COLO668 (cell line): ENCODE results near the gene SMARCAL1.
A peak's percentile ranks its signal among the peaks of the same experiment; 100 is the strongest.

Experiments
- DNase-seq: peaks from one replicate; lab custom pipeline; 2025; ENCODE audit not compliant: unreplicated experiment; lab: John Stamatoyannopoulos, UW

Gene SMARCAL1

DNA sequence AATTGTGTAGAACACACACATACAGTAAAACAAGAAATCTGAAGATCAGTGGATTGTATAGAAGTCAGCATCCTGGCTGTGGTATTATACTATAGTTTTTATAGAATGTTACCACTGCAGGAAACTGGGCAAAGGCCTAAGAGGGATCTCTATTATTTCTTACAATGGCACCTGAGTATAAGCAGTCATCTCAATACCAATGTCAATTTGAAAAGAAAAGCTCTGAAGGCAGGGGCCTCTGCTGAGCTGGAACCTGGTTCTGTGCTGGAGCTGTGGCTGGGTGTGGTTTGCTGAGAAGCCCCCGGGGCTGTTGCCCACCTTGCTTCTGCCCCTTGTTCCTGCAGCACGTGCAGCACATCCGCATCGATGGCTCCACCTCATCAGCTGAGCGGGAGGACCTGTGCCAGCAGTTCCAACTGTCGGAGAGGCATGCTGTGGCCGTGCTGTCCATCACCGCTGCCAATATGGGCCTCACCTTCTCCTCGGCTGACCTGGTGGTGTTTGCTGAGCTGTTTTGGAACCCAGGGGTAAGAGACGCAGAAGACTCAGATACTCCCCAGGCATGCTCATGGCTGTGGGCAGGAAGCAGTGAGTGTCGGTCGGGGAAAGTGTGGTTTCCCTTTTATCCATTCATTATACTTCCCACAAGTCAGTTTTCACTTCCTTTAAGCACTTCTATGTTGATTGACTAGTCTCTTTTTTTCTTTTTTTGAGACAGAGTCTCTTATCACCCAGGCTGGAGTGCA, 62.8 kb downstream of the SMARCAL1 start:
- no peak for DNase-seq

DNA sequence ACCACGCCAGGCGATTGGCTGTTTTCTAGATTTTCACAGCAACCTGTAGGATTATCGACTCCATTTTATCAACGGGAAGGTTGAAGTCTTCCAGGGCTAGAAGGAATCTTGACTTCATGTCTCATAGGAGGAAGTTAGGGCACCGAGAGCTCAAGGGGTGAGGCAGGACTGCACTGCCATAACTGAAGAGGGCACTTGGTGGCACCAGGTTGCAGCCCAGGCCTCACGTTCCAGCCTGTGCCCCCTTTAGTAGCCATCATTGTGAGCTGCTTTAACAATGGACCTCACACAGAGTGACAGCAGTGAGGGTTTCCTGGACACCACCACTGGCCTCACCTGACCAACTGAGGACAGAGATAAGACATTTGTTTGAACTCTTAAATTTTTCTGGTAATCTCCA, 63.5 kb downstream of the SMARCAL1 start:
- no peak for DNase-seq

DNA sequence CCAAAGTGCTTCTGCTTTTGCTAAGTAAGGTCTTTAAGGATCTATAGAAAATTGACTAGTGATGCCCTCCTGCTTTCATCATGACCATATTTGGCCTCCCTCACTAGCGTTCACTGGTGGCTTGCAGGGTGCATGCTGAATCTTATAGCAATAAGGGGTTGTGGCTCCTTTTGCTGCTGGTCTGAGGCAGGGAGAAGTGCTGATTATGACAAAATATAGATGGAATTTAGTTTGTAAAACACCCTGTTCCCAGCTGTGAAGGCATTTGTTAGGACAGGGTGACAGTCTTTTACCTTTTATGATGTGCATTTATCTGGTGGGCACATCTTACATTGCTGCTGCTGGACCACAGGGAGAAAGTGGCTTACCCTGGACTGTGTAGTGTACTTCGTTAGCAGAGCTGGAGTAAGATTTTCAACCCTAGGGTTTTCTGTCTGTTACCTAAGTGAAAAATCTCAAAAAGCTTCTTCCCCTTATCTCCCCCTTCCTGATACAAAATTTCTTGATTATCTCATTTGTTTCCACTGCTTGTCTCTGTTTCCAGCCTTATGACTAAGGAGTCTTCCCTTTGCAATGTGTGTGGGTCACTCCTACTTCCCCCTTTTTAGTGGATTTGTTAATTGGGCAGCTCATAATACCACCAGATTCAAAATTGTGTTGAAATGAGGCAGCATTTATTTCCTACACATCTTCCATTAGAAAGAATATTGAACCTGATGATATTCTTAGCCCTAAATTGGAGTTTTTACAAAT, 65.2 kb downstream of the SMARCAL1 start:
- DNase-seq: no peak

DNA sequence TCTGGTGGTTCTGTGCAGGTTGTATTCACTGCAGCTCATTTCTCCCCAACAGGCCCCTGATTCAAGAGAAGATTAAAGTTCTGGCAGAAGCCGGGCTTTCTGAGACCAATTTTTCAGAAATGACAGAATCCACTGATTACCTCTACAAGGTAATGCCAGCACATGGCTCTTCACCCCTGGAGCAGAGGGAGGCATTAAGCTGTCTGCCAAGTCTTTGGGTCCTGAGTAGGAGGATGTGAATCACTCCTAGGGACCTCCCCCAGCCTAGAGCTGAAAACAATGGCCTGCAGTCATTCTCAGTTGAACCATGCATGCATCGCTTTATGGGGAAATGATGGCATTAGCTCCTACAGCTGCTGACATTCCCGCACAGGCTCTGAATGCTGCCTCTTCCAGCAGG, 65.9 kb downstream of the SMARCAL1 start:
- DNase-seq: no peak

DNA sequence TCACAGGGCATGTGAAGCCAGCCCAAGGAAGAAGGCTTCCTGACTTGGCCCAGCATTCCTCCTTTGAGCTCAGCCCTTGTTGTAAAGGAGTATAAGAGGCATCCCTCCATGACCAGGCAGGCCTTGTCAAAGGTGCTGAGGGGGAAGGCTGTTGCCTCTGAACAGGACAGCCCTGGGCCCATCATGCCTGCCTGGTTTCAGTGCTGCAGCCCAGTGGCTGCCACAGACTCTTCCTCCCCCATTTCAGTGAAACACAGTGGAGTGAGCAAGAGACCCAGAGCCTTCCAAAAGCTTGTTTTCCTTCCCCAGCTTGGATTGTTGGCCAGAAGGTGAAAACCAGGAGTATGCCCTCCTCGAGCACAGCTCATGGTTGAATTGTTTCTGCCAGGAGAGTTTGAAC, 66.5 kb downstream of the SMARCAL1 start:
- DNase-seq: no peak

DNA sequence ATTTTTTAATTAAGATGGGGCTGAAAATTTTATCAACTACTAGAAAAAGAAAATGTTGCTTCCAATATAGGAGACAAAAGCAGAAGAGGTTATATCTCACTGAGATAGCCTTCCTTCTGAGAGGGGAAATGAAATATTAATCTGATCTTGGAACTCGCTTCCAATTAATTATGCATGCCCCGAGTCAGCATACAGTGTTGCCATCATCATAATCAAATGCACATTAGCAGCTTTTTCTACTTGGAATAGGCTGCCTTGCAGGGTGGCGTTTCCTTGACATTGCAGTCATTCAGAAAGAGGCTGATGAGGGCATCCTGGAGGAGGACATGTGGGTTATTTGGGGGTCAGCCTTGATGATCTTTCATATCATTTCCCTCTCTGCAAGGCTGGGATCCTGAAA, 67.9 kb downstream of the SMARCAL1 start:
- no peak for DNase-seq

DNA sequence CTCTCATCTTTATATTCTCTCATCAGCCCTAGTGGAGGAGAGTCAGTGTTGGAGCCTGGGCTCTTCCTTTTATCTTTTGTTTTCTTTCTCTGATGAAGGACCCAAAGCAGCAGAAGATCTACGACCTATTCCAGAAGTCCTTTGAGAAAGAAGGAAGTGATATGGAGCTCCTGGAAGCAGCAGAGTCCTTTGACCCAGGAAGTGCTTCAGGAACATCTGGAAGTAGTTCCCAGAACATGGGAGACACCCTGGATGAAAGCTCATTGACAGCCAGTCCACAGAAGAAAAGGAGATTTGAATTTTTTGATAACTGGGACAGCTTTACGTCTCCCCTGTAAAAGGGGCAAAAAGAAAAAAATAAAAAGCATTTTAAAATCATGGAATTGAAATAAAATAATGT, 70.4 kb downstream of the SMARCAL1 start:
- DNase-seq: no peak

DNA sequence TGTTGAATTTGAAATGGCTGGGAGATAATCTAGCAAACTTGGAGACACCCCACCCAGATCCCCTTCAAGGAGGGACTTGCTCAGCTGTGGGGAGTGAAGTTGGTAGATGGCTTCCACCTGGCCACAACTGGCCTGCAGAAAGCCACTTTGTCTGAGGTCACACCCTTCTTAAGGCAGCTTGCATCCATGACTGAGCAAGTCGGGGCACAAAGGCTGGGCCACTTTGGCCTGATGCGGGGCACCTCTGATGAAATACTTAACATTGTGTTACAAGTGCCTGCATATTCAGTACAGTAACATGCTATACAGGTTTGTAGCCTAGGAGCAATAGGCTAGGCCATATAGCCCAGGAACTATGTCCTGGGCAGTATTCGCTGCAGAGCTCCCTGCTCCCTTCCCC, 73.0 kb downstream of the SMARCAL1 start:
- no peak for DNase-seq

DNA sequence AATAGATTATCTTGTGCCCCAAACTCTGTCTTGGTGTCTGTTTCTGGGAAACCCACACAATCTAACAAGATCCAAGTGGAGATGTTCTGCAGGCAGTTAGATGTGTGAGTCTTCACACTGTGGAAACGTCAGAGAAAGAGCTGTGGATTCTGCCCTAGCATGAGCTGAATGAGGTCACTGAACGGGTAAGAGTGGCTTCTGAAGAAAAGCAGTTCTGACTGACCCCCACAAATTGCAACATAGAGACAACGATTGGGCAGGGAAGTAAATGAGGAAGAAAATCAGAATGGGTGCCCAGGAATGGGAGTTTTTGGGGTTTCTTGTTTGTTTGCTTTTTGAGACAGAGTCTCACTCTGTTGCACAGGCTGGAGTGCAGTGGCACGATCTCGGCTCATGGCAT, 73.5 kb downstream of the SMARCAL1 start:
- DNase-seq: no peak

DNA sequence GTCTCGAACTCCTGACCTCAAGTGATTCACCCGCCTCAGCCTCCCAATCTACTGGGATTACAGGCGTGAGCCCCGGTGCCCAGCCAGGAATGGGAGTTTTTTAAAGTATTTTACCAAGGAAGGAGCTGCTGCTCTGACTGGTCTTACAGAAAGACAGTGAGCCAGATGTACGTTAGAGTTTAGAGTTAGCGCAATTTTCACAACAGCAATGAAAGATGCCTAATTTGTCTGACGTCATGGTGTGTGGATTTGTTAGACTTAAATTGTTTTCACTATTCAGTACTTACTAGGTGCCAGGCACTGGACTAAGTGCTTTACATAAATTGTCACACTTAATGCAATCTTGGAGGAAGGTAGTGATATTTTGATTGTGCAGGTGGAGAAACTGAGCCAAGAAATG, 74.0 kb downstream of the SMARCAL1 start:
- no peak for DNase-seq

DNA sequence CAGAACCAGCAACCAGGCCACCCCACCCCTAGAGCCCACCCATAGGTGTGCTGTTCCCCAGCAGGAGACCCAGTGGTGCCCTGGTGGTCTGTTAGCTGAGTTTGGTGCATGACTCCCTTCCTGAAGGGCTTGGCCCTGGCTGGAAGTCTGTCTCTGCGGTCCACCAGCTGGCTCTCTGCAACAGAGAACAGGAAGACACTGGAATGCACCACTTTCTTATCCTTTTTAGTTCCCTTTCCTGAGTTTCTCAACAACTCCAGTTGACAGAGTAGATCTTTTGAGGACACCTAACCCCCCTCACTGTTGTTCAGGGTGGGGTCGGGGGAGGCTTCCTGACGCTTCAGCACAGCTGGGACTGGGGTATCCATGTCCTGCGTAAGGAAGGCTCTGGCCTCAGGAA, 74.4 kb downstream of the SMARCAL1 start:
- no peak for DNase-seq

DNA sequence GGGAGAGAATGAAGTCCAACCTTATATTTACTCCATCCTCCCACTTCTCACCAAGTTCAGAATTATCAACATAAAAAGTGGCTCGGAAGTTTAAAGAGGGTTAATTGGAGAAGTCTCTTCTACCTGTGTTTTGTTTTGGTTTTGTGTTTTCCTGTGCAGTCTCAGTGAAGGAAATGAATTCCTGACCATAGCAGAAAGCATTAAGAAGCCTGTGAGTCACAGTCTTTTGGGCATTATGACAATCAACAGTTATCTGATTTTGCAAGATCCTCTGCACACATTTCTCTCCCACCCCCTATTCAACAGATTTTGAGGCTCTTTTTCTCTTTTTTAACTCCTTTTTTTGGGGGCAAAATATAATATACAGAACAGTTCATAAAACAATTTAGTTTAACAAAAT, 77.8 kb downstream of the SMARCAL1 start:
- no peak for DNase-seq

DNA sequence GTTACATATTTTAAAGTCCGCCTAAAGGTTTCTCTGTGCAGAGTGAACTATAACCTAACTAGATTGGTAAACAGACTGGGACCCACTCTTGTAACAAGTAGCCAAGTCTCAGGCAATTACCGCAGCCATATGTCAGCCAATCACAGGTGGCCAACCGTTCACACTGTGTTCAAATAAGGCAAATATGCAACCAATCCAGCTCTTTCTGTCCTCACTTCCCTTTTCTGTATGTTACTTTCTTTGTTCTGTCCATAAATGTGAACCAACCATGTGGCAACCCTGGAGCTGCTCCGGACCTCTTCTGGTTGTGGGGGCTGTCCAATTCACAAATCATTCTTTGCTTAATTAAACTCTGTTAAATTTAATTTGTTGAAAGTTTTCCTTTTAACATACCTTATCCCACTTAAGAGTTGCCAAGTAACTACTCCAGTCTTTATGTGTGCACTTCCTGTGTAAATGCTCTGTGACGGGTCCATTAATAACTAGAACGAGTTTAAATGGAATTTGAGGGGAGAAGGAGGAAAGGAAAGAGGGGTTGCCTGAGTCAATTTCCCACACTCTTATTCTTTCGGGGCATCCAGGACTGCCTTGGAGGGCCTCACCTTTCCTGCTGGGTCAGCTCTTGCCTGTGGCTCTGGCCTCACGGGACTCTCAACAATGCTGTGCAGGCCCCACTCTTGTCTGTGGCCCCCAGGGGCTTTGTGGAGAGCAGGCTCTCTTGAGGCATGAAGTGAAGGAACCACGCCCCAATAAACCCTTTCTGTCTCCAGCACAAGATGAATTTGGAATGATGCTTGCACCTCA, 79.7 kb downstream of the SMARCAL1 start:
- DNase-seq: no peak

DNA sequence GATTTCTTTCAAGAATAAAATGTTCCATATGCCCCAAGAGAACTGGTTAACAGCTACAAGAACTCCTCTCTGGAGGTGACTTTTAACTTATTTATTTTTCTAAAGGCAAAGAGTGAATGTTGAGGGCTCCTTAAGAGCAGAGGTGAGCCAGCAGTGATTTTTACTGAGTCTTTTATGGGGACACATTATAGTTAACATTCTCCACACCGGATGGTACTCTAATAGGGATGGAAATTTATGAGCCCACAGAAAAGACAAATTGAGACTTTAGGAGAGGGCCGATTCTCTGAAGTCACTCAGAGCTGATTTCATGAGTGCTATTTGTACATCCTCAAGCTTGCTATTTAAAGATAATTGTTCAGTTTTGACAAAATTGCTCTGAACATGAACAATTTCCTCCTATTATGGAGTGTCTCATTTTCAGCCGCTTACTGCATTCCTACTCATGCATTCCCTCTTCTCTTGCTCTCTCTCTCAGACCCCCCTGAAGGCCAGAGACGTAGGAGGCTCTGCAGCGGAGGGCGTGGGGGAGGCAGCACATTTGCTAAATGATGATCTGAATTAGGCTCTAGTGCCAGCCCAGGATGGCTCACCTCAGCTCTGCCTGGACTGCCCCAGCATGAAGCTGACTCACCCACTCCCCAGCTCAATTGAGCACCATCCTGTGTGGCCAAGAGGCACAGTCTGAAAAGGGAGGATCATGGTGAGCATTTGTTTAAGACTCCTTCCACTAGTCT, 80.5 kb downstream of the SMARCAL1 start:
- no peak for DNase-seq

DNA sequence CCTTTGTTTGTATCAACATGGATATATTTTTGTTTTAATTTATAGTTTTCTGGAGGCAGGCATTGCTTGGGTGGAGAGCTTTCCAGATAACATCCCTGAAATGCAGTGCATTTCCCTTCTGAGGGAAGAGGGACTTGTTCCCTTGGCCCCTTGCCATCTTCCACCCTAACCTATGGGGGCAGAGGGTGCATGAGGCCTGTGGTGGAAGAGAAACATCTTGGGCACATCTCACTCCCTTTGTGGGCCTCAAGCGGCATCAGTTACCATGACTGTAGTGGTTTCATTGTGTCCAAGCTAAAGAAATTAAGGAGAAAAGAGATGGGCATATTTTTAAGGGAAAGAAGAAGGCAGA, 81.0 kb downstream of the SMARCAL1 start:
- DNase-seq: no peak

DNA sequence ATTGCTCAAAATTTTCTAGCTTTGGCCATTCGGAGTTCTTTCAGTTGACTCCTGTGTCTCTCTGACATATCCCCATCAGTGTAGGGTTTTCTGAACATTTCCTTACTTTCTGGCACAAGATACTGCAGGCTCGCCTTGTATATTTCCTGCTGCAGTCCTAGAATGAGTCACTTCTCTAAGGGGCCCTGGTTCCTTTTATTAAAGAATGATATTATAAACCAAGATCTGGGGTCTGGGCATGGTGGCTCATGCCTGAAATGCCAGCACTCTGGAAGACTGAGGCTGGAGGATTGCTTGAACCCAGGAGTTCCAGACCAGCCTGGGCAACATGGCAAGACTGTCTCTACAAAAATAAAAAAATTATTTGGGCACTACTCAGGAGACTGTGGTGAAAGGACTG, 83.4 kb downstream of the SMARCAL1 start:
- no peak for DNase-seq

DNA sequence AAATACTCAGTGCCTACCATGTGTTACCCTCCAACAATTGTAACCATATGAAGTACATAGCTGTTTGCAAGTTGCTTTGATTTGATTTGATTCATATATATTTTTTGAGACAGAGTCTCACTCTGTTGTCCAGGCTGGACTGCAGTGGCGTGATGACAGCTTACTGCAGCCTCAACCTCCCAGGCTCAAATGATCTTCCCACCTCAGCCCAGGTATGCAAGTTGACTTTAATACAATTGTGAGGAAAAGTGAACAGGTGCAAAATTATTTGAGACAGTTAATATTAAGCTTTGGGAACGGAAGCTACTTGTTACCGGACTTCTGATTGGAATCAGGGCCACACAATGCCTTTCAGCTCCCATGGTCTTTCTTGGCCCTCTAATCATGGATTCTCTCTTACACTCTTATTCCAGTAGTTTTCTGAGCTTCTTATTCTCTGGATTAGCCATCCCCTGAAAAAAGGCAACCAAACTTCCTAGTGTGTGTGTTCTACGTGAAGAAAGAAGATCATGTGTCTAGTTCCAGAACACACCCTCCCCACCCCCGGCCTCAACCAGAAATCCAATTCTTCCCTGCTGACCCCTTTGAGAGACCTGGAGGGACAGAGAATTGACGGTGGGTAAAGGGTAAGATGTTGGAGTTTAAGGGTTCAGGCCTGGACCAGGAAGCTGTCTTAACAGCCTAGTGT, 85.2 kb downstream of the SMARCAL1 start:
- no peak for DNase-seq

DNA sequence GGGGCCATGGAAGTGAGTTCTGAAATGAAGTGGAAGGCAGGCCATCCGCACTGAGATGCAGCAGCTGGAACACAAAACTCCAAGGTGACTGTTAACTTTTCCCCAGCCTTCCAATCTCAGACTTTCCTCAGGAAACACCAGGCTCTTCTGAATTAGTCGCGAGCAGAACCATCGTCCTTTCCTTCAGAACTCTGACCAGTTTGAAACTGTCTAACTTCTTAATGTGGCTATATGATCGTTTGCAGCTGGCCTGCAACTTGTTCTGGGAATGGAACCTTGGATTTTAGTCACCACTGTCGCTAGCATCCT, 85.7 kb downstream of the SMARCAL1 start:
- DNase-seq: no peak

DNA sequence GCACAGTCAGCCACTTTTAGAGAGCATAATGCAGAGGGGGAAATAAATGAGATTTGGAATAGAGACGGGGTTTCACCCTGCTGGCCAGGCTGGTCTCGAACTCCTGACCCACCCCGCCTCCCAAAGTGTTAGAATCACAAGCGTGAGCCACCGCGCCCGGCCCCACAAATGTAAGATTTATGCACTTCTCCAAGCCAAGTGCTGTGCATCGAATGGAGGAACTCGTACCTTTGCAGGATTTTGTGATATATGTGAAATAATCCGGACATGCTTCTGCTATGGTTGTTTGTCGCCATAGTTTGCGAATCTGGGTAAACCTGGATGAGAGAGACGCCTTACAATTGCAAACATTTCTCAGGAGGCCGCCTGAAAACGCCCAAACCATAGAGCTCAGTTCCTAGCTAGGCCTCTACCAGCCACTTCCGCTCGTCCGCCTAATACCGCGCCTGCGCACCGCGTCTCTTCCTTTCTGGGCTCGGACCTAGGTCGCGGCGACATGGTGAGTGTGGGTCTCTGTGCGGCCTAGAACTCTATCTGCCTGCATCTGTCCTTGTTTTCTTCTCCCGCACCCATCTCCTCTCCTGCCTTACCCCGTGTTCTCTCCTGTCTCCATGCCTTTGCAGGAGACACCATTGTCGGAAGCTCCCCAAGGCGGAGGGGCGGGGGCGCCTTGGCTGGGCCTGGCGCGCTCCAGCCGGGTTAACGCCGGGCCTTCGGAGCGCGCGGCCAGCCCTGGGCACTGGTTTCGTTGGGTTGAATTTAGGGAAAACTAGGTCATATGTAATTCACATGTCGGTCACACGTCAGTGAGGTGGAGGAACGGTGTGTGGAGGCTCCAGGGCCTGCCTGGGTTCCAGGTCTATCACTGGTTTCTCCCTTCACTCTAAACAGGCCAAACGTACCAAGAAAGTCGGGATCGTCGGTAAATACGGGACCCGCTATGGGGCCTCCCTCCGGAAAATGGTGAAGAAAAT, 86.4 kb downstream of the SMARCAL1 start, which contains the start of gene RPL37A:
Gene RPL37A, plus strand, starts transcription at position 466 of the 974 bp plus-strand sequence. Its CDS starts 31 bp downstream, at position 497.
- DNase-seq: peak; percentile 96
